Hematopoietic multipotent progenitor cell treated with erythropoietin and hydrocortisone succinate and interleukin-3 and kit ligand, for 8 days (in vitro differentiated cells): ENCODE measurements around the gene MAD1L1.

Experiments used
- DNase-seq: peaks from one replicate; pipeline ENCODE4 v3.0.0-alpha.2; 2015

Gene MAD1L1

DNA sequence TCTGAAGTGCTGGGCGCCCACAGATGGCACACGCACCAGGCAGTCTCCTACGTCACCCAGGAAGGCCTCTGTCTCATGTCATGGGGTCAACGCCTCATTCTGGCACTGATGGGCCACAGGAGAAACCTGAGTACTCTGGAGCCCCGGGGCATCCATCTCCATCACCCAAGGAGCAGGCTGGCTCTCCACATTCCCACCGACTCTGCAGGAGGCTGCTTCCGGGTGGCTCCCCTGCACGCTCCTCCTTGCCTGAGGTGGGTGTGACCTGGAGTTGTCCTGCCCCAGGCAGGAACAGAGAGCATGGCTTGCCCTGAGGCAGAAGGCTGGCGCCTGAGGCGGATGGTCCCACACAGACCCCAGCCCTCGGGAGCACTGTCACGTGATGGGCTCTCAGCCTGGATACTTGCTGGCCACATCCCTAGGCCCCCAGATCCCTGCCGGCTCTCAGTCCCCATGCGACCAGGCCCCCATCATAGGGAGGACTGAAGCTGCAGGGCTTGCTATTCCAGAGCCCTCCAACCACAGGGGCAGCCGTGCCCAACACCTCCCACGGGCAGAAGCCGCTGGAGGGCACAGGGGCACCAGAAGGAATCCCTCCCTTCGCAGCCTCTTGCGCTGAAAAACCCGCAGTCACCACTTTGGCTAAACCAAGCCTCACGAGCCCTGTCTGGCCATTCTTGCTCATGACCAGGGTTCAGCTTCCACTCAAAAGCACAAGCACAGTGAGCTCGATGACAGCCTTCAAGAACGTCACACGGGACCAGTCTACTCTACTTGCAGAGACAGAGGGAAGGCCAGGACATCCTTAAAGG lies 80.7 kb downstream of the MAD1L1 start:
- DNase-seq: no peak

DNA sequence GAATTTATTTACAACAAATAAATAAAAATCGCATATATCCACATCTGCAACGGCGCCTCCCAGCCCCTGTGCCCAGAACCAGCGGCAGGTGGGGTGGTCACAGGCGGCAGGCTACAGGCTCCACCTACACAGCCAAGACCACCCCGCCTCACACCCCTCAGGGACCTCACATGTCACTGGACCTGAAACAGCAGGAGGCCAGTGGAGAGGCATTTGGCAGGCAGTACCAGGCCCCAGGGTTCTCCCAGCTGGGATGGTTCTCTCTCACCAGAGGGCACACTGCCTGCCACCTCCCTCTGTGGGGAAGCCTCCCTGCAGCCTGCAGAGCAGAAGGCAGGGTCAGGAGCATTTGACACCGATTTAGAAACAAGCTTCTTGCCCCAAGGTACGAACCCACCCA lies 81.5 kb downstream of the MAD1L1 start:
- DNase-seq: no peak

DNA sequence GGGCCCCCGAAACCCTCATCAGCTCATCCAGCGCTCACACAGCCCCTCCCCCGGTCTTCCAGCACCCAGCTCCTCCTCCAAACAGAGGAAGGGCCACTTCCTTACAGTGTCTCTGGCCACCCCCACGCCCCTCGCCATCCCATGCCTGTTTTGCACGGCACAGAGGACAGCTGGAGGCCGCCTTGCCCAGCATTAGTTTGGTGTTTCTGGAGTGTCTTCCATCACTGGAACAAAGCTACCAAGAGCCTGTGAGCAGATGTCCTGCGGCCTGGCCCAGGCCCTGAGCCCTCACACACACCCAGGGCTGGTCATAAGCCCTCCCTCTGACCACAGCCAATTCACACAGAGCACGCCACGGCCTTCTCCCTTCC lies 82.3 kb downstream of the MAD1L1 start:
- no peak for DNase-seq

DNA sequence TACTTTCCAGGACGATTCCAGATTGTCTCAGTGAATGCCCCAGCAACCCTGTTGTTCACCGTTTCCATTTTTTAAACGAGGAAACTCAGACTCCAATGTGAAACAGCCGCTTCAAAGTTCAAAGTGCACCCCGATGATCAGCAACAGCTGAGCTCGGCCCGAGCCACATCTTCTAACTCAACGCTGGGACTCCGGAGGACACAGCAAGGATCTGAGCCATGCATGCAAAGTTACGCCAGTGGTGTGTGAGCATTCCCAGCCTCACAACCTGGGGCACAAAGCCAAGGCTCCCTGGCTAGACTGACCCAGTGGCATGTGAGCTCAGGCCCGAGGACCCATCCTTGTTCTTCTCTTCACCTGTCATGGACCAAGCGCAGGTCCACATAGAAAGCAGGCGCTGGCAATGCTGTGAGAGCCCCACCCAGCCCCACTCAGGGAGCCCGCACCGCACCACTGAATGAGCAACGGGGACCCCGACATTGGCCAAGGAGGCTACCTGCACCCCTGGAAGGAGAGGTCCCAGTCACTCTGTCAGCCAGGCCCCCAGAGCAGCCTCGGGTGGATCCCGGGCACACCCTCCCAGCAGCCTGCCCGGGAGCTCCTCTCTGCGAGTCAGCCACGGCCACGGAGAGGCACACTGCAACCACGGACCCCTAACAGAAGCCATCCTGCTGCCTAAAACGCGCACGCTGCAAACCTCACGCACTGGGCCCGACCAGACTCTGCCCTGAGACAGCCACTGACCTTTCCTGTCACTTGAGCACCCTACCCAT lies 82.9 kb downstream of the MAD1L1 start:
- no peak for DNase-seq

DNA sequence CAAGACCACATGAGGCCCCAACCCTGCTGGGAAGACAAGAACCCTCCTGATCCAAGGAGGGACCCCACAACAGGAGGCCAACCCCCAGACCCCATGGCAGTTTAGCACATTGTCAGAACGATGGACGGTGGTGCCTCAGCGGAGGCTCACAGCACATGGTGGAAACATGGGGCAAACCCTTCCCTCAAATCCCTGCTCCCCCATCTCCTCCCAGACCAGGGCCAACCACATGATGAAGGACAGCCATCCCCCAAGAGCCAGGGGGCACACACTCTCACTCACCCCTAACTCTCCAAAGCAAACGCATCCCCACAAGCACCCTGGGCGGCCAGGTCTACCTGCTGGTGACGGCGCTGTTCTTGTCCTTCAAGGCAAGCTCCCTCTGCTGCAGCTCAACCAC lies 83.9 kb downstream of the MAD1L1 start:
- DNase-seq: no peak

DNA sequence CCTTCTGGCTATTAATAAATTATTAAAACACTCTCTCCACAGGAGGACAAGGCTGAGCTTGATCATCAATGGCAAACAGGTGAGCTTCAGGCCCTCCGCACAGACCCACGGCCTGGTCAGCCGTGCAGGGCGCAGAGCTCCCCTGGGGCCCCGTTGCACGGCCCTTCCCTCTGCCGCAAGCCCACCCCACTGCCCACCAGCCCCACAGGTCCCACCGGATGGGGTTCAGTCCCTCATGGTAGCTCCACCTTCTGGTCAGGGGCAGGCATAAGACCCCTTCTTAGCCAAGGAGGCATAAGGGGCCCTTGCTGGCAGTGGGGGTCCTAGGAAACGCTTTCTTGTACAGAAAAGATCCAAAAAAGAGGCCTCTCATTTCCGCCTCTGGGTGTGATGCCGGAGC lies 84.6 kb downstream of the MAD1L1 start:
- no peak for DNase-seq

DNA sequence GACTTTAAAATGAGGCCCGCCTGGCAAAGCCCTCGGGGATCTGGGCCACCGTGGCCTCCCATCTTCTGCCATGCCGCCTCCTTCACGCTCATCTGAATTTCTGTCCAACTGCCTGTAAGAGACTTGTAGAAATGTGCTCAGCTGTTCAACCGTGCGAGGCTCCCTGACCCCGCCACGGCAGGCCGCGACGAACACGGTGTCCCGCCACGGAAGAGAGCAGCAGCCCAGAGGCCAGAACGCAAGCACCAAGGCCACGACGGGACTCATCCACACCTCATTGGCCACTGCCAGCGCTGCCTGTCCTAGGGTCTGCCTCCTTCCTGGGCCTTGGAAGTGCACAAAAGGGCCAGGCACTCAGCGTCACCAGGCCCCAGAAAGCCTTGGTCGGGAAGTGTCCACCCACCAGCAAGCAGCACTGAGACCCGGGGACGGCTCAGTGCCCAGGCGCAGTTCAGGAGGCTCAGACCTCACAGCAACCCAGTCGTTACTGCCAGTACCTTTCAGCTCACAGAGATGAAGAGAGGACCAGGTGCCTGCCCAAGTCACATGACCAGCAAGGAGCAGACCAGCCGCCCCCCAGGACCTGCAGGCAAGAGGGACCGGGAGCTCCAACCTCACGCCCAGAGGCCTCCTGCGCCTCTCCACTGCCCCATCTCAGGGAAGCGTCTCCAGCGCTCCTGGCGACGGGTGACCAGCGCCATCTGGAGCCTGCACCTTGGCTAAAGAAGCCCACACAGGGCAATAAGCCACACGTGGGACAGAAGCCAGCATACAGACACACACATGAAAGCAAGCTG lies 85.9 kb downstream of the MAD1L1 start:
- DNase-seq: no peak

DNA sequence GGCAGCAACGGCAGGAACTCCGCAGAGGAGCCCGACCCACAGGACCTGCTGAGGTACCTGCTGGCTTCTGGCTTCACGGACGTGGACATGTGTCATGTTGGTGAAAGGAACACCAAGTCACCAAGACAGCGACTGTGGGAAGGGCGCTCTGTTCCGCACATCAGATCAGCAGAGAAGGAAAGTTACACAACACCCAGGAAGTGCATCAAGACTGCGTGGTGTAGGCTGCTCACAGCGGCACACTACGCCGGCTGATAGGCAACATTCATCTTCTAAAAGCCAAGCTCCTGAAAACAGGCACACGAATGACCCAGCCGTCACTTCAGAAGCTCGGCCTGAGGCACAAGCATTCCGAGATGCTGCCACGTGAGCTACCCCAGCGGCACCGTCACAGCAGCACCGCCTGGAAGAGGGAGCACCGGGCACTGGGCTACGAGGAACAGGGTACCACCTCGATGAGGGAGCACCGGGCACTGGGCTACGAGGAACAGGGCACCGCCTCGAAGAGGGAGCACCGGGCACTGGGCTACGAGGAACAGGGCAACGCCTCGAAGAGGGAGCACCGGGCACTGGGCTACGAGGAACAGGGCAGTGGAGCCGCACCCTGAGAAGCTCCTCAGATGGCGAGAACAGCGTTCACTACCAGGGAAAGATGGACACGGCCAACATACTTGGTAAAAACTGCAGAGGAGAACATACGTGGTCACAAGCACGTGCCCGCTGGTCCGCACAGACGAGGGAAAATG lies 86.7 kb downstream of the MAD1L1 start:
- DNase-seq: no peak

DNA sequence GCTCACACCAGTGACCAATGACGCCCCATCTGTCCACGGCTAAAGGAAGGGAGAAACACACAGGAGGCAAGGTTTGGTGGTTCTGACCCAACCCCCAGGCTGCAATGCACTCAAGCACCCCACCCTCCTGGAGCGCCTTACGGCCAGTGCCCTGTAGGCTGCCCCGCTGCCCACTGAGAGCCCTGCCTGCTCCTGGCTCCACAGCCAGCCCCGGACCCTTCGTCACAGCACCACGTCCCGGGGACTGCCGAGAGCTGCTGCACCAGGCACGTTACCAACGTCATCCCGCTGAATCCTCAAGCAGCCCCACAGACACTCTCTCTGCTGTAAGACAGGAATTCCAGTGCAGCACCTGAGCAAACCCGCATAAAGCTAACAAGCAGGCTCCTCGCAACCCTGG lies 87.8 kb downstream of the MAD1L1 start:
- DNase-seq: no peak

DNA sequence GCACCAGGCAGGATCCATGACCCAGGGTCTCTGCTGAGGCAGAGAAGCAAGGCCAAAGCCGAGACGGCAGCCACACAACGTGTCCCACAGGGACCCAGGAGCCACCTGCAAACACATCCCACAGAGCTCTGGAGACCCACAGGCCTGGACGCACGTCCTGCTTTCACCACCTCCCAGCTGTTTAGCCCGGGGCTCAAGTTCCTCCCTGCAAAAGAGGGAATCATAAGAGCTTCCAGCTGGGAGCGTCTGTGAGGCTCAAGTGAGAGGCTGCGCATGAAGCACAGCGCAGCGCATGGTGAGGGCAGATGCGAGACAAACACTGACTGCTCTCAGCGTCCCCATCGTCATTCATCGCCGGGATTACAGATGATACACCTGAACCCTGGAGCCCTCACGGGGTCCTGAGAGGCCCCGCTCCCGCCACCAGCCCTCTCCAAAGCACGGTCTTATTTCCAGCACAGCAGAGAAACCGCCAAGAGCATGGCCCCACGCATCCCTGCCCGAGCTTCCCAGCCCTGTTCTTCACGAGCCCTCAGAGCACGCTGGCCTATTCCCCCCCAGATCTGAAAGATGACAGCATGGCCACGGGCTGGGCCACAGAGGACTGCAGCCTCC lies 88.7 kb downstream of the MAD1L1 start:
- DNase-seq: no peak

DNA sequence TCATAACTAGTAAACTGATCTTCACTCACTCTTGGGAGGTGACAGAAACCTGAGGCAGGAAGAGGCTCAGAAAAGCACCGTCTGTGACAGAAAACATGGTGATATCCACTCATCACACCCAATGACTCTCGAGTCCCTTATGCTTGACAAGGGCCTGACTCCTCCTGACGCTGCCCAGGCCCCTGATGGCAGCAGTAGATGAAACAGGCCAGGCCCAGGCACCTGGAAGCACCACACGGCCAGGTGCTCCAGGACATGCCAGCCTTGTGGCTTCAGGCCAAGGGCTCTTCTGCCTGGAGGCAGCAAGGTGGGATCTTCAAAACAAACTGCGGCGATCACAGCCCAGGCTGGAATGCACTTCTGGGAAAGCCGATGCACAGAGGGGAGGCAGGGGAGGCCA lies 89.3 kb downstream of the MAD1L1 start:
- no peak for DNase-seq

DNA sequence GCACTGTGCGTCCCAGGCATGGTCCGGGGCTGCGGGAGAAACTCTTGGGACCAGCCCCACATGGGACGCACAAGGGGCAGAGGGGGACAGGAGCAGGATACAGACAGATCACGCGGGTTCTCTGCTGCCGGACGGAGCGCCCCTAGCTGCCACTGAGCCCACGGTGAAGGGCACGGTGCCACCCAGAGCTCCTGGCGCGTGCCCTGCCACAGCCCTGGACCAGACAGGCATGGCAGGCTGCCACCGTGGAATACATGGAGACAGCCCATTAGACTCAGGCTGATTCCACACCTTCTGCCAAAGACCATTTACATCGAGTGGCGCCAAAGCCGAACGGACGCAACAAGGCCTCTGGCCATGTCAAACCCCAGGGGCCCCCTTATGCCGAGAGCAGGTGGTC lies 90.4 kb downstream of the MAD1L1 start:
- DNase-seq: no peak

DNA sequence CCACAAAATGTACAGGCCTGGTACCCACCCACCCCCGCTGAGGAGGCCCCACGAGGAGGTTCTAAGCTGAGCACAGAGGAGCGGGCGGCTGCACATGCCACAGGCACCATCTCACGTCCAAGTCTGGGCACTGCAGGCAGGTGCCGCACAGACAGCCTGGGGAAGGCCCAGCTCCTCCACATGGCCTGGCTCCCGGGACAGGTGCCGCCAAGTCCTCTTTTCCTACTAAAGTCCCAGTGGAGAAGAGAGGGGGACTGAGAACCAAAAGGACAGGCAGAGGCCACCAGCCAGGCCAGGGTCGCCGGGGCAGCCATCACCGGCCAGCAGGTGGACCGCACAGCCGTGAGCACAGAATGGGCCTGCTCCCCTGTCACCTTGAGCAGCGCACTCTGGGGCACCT lies 91.1 kb downstream of the MAD1L1 start:
- DNase-seq: no peak

DNA sequence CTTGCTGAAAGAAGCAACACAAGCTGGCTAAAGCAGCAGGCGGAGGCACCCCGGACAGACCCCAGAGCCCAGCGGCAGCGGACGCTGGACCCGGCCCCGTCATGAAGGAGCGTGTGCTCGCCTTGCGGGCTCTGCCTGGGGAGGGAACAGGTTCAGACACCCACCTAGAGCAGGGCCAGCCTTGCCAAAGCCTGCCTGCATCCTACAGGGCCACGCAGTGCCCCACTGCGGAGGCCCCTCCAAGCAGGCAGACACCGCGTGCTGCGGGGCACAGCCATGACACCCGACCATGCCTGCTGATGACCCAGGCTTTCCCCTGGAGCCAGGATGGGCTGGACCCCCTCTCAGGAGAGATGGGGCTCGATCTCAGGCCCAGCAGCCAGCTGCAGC lies 91.7 kb downstream of the MAD1L1 start:
- no peak for DNase-seq

DNA sequence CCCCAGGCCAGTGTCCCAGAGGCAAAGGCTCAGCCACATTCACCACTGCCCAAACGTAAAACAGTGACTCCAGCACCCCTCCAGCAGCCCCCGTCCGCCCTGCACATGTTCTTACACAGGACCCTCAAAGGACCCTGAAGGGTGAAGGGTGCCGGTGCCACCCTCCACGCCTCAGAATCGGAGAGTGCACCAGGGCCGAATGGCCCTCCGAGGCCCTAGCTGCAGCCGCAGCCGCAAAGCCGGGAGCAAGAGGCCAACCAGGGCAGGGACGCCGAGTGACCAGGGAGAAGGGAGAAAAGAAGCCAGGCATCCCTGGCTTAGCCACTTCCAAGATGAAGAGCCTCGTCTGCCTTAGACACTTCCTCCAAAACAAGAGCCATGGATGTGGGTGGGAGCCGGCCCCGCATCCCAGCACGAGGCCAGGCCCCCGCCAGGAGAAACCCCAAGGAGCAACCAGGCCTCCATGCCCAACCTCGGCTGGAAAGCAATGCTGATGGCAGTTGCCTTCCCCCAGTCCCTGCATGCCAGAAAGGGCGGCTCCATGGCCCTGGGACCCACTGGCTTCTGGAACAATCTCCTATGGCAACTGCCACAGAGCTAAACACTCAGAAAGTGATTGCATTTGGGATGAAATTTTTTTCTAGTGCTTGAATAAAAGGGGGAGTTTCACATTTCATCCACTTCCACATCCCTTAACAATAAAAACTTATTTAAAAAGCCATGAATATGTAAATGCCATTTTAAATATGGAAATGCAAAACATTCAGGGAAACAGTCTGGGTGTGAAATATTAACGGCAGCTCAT lies 92.3 kb downstream of the MAD1L1 start:
- no peak for DNase-seq

DNA sequence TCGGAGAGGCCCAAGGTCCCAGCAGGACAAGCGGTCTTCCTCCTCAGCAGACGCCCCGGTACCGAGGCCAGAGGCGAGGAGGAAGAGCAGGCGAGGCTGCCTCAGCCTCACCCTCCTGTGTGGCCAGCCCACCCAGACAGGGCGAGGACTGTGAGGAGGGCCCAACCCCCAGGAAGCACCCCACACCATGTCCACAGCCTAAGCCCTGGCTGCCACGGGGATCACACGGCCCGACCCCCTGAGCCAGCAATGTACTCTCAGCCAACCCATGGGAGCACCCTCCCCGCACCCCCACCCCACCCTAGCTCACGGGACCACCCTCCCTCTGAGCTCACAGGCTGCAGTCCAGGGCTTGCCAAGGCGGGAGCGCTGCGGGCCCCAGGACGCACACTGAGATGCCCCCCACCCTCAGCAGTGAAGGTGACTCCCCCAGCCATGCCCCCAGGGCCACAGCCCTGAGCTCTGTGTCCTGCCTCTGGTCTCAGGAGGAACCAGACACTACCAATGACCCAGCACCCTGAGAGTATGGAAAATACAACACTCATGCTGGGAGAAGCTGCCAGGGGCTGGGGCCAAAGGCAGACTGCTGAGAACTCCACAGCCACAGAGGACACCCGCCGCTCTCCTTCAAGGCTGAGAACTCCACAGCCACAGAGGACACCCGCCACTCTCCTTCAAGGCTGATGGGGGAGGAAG lies 93.6 kb downstream of the MAD1L1 start:
- DNase-seq: no peak

DNA sequence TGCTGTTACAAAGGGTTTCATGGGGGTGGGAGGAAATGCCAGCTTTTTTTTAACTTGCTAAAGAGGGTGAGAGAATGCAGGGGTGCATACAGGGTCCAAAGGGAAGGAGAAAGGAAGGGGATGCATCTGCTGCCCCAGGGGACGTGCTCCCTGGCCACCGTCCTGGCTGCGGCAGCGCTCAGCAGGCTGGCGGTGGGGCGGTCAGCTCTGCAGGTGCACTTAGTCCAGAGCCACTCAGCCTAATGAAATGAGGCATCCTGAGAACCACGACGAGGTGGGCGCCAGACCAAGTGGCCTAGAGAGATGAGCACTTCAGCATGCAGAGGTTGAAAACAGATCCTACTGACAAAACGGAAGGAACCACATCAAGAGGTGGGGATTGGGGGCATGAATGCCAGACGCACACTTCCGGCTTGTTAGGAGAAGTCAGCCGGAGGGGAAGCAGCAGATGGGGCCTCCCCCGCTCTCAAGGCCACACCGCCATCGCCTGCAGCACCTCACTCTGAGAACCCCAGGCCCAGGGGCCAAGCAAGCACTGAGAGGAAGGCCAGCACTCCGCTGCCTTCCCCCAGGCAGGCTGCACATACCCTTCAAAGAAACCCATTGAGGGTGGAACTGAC lies 94.5 kb downstream of the MAD1L1 start:
- DNase-seq: no peak

DNA sequence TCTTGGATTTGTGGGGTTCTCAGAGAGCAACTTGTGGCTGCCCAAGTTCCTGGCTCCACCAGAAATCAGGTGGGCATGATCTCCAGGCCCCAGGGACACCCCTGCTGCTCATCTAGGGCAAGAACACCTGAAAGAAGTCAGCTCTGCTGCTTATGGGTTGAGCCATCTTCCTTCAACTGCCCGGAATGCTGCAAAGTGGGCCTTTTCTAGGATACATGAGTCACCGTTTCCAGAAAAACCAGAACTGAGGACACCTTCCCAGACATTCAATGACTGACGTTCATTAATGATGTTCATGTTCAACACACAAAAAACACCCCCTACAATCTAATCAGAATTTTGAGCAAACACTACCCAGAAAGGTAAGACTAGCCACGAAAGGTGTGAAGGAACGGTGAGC lies 98.0 kb downstream of the MAD1L1 start:
- no peak for DNase-seq

DNA sequence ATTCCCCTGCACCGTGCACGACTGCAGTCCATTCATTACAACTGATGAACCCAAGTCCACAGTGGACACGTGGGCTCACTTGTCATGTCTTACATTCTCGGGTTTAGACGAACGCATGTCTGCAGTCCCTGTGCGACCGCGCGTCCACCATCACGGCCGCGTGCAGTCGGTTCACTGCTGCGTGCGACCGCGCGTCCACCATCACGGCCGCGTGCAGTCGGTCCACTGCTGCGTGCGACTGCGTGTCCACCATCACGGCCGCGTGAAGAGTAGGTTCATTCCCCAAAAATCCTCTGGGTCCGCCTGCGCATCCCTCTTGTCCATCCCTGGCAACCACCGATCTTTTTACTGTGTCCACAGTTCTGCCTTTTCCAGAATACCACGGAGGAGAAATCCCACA lies 100.5 kb downstream of the MAD1L1 start:
- no peak for DNase-seq

DNA sequence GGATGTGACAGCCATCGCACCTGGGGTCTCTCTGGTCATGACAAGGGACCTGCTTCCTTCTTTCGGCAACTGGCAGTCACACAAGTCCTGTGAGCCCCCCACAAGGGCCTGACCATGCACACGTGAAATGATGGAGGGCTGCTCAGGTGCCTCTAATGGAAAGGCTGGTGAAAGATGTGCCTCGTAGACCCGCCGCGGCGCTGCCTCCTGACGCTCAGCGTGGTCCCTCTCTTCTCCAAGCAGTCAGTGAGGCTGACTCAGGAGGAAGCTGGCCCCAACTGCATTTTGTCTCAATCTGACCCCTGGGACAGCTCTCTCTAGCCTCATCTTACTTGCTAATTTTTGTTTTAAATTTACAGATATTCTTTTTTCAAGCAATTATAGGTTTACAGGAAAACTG lies 100.9 kb downstream of the MAD1L1 start:
- DNase-seq: no peak

DNA sequence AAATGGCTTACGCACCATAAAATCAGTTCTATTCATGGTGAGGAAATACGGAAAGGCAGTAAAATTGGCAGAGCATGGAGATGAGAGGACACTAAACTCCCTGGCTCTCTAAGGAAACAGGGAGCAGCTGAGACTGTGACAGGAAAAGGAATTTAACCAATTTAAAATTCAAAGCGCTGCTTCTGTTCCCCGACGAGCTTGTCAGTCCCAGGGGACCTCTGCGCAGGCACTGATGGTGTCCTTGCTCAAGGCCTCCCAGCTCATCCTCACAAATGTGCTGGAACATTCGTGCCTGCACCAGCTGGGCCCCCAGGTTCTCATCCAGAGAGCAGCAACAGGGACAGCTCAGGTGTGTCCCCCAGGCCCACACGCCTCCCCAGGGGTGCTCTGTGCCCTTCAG lies 101.4 kb downstream of the MAD1L1 start:
- no peak for DNase-seq
